Smooth muscle cell of the brain vasculature (primary cell): ENCODE results near the gene GNB2.

ENCODE experiments used
- DNase-seq: peaks from one replicate; pipeline ENCODE4 v3.0.0-alpha.2; 2012; ENCODE audit warnings: low read depth, low spot score

Gene GNB2

DNA sequence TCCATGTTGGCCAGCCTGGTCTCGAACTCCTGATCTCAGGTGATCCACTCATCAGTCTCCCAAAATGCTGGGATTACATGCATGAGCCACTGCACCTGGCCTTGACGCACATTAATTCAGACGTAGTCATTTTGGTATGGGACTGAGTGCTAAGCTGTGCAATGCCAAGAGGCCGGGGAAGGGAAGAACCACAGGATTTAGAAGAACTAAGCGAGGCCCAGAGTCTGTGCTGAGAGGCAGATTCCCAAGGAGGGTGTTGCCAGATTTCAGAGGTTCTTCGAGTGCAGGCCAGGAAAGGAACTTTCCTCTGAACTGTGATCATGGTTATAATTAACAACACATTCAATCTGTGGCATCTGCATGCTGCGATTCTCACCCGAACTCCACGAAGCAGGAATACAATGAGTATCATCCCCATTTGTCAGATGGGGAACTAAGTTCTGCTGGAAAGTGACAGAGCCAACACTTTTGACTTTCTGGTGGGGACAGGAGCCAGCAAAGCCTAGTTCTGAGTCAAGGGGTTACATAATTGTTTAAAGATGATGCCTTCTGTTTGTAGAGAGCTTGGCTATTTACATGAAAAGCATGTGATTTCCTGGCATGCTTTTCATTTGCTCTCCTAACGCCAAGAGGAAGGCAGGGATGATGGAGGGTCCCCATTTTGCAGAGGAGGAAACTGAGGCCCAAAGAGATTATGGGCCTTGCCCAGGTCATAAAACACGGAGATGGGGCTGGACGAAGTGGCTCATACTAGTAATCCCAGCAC, 53.6 kb downstream of the GNB2 start:
- DNase-seq: no peak

DNA sequence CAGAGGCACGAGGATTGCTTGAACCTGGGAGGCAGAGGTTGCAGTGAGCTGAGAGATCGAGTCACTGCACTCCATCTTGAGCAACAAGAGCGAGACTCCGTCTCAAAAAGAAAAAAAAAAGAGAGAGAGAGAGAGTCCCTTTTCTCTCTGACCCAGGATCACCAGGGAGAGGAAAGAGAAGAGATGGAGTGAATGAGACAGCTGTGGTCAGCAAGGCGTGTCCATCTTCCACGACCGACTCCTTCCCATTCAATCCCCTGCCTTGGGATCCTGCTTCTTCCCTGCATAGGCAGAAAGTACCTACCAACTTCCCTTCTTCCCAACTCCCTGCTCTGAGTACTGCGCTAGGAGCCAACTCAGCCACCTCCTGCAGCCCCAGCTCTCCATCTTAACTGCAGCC, 54.7 kb downstream of the GNB2 start:
- no peak for DNase-seq
